Stimulated activated memory B cell treated with anti-CD40 and anti-IgM and Interleukin-4, amounts not matched to agents 10 μg/mL and 1 μg/mL and 100 μg/mL, for 72 hours (primary cell): ENCODE data around the gene USP14.

Experiments used
- ATAC-seq: fragments of 150-1000 bp; cut with Tn5 transposase; 2 replicates; pipeline ENCODE4 v1.10.0; 2021
- H3K27ac Mint-ChIP-seq: one replicate; pipeline ENCODE4 v1.8.0; 2022; ENCODE audit warnings: mild to moderate bottlenecking, mixed read lengths
- H3K27me3 Mint-ChIP-seq: one replicate; pipeline ENCODE4 v1.8.0; 2022; ENCODE audit warnings: mixed read lengths
- H3K36me3 Mint-ChIP-seq: one replicate; pipeline ENCODE4 v1.8.0; 2022; ENCODE audit warnings: mixed read lengths
- H3K4me1 Mint-ChIP-seq: one replicate; pipeline ENCODE4 v1.8.0; 2022; ENCODE audit warnings: mixed read lengths
- H3K4me3 Mint-ChIP-seq: one replicate; pipeline ENCODE4 v1.8.0; 2022; ENCODE audit warnings: mild to moderate bottlenecking, moderate library complexity, mixed read lengths
- H3K9me3 Mint-ChIP-seq: one replicate; pipeline ENCODE4 v1.8.0; 2022; ENCODE audit warnings: mixed read lengths

USP14 gene

DNA sequence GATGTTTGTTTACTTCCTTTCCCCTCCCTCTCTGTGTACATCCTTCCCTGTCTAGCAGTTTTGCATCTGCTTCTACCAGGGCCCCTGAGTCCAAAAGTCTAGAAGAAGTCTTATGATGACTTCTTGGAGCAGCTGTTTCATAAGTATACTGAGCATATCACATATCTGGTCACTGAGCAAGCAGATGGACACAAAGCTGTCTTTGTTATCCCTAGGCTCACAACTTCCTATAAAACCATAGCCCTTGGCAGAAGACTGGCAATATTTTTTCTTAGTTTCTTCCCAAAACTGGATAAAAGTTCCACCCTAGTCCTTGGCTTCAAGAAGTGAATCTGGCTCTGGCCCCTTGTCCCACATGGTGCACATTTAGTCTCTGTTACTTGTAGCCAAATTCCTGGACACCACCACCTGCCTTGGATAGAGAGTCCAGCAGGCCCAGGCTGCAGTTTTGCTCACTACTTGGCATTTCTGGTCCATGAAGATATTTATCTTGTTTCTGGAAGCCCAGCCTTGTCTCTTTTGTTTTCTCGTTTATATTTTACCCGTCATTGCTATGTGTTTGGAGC lies 87.0 kb downstream of the USP14 start:
- H3K4me3 Mint-ChIP-seq, result no peak overlapping the region
- H3K4me1 Mint-ChIP-seq, result no peaks in the 10 kb centered on the region
- H3K27ac Mint-ChIP-seq, result no peak overlapping the region
- no peaks in the 10 kb centered on the region for H3K27me3 Mint-ChIP-seq
- peaks cover 74% of the 10 kb centered on the region for H3K36me3 Mint-ChIP-seq
- no peak for ATAC-seq
- no peaks in the 10 kb centered on the region for H3K9me3 Mint-ChIP-seq

DNA sequence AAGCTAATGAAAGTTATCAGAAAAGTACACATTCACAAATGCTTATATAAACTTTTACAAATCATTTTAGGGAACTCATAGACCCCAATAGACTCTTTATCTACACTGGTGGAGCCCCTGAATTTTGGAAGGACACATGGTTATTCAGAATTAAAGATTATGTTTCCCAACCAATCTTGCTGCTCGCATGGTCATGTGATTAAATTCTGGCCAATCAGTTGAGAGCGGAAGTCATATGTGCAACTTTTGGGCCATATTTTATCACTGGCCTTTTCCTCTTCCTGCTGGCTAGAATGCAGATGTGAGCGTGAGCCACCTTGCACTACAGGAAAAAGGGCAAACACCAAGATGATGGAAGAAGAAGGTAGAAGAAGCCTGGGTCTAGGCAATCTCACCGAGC lies 89.7 kb downstream of the USP14 start:
- ATAC-seq, result no peak
- H3K4me3 Mint-ChIP-seq, result no peak overlapping the region
- no peak overlapping the region for H3K27ac Mint-ChIP-seq
- H3K4me1 Mint-ChIP-seq, result no peaks in the 10 kb centered on the region
- no peaks in the 10 kb centered on the region for H3K27me3 Mint-ChIP-seq
- H3K9me3 Mint-ChIP-seq, result no peaks in the 10 kb centered on the region
- peaks cover 79% of the 10 kb centered on the region for H3K36me3 Mint-ChIP-seq

DNA sequence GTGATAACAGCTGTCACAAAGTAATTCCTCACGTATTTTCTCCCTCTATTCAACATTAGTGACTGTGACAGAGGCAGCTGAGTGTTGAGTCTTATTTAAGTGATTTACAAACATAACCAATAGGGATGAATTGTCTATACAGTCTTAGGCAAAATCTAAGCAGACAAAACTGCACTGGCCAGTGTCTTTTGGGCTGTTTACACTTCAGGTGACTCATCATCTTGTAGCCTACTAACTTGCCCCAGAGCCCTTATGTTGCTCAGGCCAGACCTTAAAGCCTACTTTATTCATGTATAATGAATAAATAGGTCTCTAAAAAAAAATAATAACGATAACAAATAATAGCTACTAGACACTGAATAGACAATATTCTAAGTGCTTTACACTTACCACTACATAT lies 92.3 kb downstream of the USP14 start:
- Mint-ChIP-seq H3K4me1 (no peaks in the 10 kb centered on the region), H3K36me3 (peaks cover 72% of the 10 kb centered on the region), H3K27me3 (no peaks in the 10 kb centered on the region), H3K9me3 (no peaks in the 10 kb centered on the region), H3K4me3 (no peak overlapping the region), H3K27ac (no peak overlapping the region)
- ATAC-seq, result no peak

DNA sequence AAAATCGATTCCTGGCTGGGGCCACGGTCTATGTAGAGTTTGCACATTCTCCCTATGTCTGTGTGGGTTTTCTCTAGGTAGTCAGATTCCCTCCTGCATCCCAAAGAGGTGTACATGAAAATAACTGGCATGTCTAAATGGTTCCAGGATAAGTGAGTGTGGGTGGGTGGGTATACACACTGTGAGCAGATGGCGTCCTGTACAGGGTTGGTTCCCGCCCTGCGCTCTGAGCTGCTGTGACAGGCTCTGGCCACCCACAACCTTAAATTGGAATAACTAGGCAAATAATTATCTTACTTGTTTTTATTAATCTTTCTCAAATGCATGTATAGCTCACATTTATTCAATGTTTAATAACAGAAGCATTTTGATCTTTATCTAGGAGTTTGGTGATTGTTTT lies 93.2 kb downstream of the USP14 start:
- no peak overlapping the region for H3K4me3 Mint-ChIP-seq
- ATAC-seq, result no peak
- no peaks in the 10 kb centered on the region for H3K9me3 Mint-ChIP-seq
- no peak overlapping the region for H3K27ac Mint-ChIP-seq
- H3K4me1 Mint-ChIP-seq, result no peaks in the 10 kb centered on the region
- H3K36me3 Mint-ChIP-seq, result peaks cover 71% of the 10 kb centered on the region
- H3K27me3 Mint-ChIP-seq, result no peaks in the 10 kb centered on the region

DNA sequence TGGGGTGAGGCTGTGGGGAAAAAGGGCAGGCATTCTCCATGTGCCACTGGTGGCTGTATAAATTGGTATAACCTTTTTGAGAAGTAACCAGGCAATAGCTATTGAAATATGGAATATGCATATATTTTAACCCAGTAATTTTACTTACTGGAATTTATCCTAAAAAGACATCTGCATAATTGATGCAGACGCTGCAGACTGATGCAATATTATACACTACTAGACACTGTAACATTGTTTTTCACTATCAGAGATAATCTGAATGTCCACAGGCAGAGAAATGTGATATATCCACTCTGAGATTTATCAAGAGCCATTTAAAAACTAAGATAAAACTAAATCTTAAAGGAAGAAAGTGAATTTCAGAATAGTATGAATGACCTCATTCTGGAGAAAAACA lies 94.8 kb downstream of the USP14 start:
- no peak overlapping the region for H3K4me3 Mint-ChIP-seq
- no peaks in the 10 kb centered on the region for H3K27me3 Mint-ChIP-seq
- peaks cover 80% of the 10 kb centered on the region for H3K36me3 Mint-ChIP-seq
- ATAC-seq, result no peak
- peaks cover 5% of the 10 kb centered on the region for H3K4me1 Mint-ChIP-seq
- H3K27ac Mint-ChIP-seq, result no peak overlapping the region
- no peaks in the 10 kb centered on the region for H3K9me3 Mint-ChIP-seq

DNA sequence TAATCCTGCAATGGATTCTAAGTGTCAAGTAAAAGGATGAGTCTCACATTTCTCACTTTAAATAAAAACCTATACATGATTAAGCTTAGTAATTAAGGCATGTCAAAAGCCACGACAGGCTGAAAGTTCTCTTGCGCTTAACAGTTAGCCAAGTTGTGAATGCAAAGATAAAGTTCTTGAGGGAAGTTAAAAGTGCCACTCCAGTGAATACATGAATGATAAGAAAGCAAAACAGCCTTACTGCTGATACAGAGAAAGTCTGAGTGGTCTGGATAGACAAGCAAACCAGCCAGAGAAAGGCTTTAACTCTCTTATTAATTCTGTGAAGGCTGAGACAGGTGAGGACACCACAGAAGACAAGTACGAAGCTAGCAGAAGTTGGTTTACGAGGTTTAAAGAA lies 96.8 kb downstream of the USP14 start:
- Mint-ChIP-seq H3K4me1 (peaks cover 6% of the 10 kb centered on the region), H3K36me3 (peaks cover 72% of the 10 kb centered on the region), H3K27me3 (no peaks in the 10 kb centered on the region), H3K27ac (no peak overlapping the region), H3K4me3 (no peak overlapping the region), H3K9me3 (no peaks in the 10 kb centered on the region)
- ATAC-seq, result no peak

DNA sequence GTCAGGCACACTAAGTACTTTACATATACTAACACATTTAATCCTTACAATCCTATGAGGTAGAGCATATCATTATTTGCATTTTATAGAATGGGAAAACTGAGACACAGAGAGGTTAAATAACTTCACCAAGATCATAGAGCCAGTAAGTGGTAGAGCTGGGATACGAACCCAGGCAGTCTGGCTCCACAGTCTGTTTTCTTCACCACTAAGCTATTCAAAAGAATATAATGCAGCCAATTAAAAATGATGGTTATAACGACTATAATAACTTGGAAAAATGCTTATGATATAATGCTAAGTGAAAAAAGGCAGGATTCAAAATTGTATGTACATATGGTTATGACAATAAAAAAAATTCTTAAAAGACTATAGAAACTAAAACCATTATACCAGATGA lies 102.2 kb downstream of the USP14 start:
- ATAC-seq, result no peak
- H3K27me3 Mint-ChIP-seq, result no peaks in the 10 kb centered on the region
- H3K4me3 Mint-ChIP-seq, result no peak overlapping the region
- H3K36me3 Mint-ChIP-seq, result peaks cover 54% of the 10 kb centered on the region
- peaks cover 18% of the 10 kb centered on the region for H3K4me1 Mint-ChIP-seq
- H3K9me3 Mint-ChIP-seq, result no peaks in the 10 kb centered on the region
- H3K27ac Mint-ChIP-seq, result no peak overlapping the region

DNA sequence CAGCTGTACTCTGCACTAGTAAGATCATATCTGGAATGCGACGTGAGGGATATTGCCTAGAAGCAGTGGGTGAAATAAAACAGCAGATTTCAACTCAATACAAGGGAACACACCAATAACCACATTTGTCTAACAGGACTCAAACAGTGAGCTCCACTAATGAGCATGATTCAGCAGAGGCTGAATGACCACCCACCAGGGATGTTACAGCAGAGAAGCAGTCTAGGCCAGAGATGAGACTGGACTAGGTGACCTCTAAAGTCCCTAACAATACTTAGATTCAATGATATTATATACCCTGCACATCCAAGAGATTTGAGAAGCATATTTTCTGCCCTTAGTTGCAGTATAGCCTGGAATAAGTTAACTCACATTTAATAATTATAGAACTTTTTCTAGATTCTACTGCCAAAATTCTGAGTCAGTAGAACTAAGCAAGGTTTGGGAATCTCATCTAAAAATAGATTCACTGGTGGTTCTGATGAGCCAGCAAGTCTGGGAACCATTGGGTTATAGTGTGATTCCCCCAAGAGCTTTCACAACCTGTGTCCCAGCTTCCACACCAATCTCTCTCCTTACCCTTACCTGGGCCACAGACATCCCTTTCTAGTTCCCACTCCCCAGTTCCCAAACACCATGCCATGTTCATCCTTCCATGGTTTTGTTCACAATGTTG lies 103.2 kb downstream of the USP14 start:
- no peak for ATAC-seq
- Mint-ChIP-seq H3K36me3 (peaks cover 52% of the 10 kb centered on the region), H3K9me3 (no peaks in the 10 kb centered on the region), H3K27me3 (no peaks in the 10 kb centered on the region), H3K4me1 (peaks cover 27% of the 10 kb centered on the region), H3K4me3 (no peak overlapping the region), H3K27ac (no peak overlapping the region)
